HepG2 (cell line): Measurements from ENCODE around the gene TOMM6. TPM values are rescaled to one million over a fixed set of nuclear protein-coding genes. Genes with fewer than 3 reads are reported as not detected.

ENCODE experiments used
- ATAC-seq: fragments of 200-7000 bp; cut with Tn5 transposase; 3 replicates; pipeline ENCODE4 v1.9.1; 2020; ENCODE audit warnings: mild to moderate bottlenecking, moderate library complexity
- BruUV-seq: library from RNA; stranded (reverse); fragments of 400-500 nt; replicated peaks from 2 replicates; lab custom pipeline; 2021; lab: Mats Ljungman, UMichigan
- CTCF ChIA-PET: fragments of 300-600 bp; formaldehyde crosslinking; extraction: SDS; loops from one replicate; lab custom pipeline; 2021; ENCODE audit warnings: low total read pairs, inconsistent platforms, low intra/inter-chr PET ratio; lab: Yijun Ruan, JAX
- POLR2A ChIA-PET: fragments of 350-600 bp; sonication (Branson Sonifier 250); formaldehyde crosslinking; loops from one replicate; lab custom pipeline; 2020; ENCODE audit warnings: antibody characterized with exemption, inconsistent platforms; lab: Yijun Ruan, JAX
- DNase-seq: peaks from one replicate; pipeline ENCODE4 v3.0.0-alpha.2; 2015; ENCODE audit warnings: low spot score
- FAIRE-seq: peaks from 3 replicates; lab custom pipeline; 2011; peaks lifted over from hg19 to GRCh38; lab: Jason Lieb, UNC
- H2AFZ ChIP-seq: one replicate; pipeline ENCODE4 v1.6.1; 2011; ENCODE audit warnings: low read length, inconsistent platforms
- H3K27ac ChIP-seq: fragments of 300-600 bp; 3 replicates; pipeline ENCODE4 v1.8.0; 2011; ENCODE audit warnings: mixed run types, mild to moderate bottlenecking, mixed read lengths, low read length, inconsistent platforms; ENCODE audit not compliant: insufficient read depth; ENCODE audit errors: extremely low read length
- H3K27me3 ChIP-seq, 2 experiments: fragments of 200-600 bp in 1 of 2; 2 replicates in 1 of 2; 3 replicates in 1 of 2; pipeline versions ENCODE4 v1.6.0 to v1.8.0; 2011; ENCODE audit warnings: low read length in 2 of 2, mild to moderate bottlenecking in 2 of 2, moderate library complexity in 2 of 2, inconsistent platforms in 1 of 2; ENCODE audit not compliant: insufficient read depth in 2 of 2, control insufficient read depth in 1 of 2
- H3K36me3 ChIP-seq, 2 experiments: fragments of 200-600 bp in 1 of 2; replicated peaks in 1 of 2; 2 replicates in 1 of 2; 3 replicates in 1 of 2; pipeline versions ENCODE4 v1.5.1 to v1.8.0; 2011; ENCODE audit warnings: low read length in 2 of 2, inconsistent platforms in 1 of 2; ENCODE audit not compliant: insufficient read depth in 2 of 2, control insufficient read depth in 1 of 2
- H3K4me1 ChIP-seq: 2 replicates; pipeline ENCODE4 v1.5.1; 2012; ENCODE audit warnings: low read length, inconsistent platforms; ENCODE audit not compliant: insufficient read depth
- H3K4me2 ChIP-seq: 2 replicates; pipeline ENCODE4 v1.6.0; 2011; ENCODE audit warnings: low read depth, low read length, inconsistent platforms
- H3K4me3 ChIP-seq, 3 experiments: fragments of 200-600 bp in 1 of 3; sonication (generic), shearing (Covaris generic) in 1 of 3; replicated peaks in 1 of 3; 2 replicates each; pipeline ENCODE4 v1.5.1; 2011 to 2016; ENCODE audit warnings: low read length in 3 of 3, inconsistent platforms in 2 of 3, low read depth in 2 of 3, mild to moderate bottlenecking in 2 of 3, control low read depth in 1 of 3, mixed read lengths in 1 of 3; ENCODE audit not compliant: insufficient read depth in 1 of 3
- H3K79me2 ChIP-seq: one replicate; pipeline ENCODE4 v1.6.1; 2011; ENCODE audit warnings: low read length, inconsistent platforms; ENCODE audit not compliant: insufficient read depth
- H3K9ac ChIP-seq: 2 replicates; pipeline ENCODE4 v1.6.0; 2011; ENCODE audit warnings: mild to moderate bottlenecking, low read depth, low read length, inconsistent platforms; ENCODE audit not compliant: insufficient read depth
- H3K9me3 ChIP-seq: 2 replicates; pipeline ENCODE4 v1.5.1; 2012; ENCODE audit warnings: mild to moderate bottlenecking, low read length
- H4K20me1 ChIP-seq: 2 replicates; pipeline ENCODE4 v1.6.0; 2011; ENCODE audit warnings: inconsistent platforms, mild to moderate bottlenecking, low read length, moderate library complexity; ENCODE audit not compliant: insufficient read depth
- FOXA1 ChIP-seq, 2 experiments: fragments of 450-650 bp in 1 of 2; sonication (generic) in 1 of 2; formaldehyde crosslinking in 1 of 2; IDR thresholded peaks; 2 replicates each; pipeline versions ENCODE4 v1.4.0 to v1.6.1; 2016 to 2020; ENCODE audit warnings: missing genetic modification reagents in 1 of 2
- NR1H2 ChIP-seq: sonication (generic); formaldehyde crosslinking; IDR thresholded peaks from 2 replicates; pipeline ENCODE4 v1.8.1; 2022; ENCODE audit warnings: low read depth, missing genetic modification reagents, borderline replicate concordance
- SP4 ChIP-seq: sonication (generic); formaldehyde crosslinking; IDR thresholded peaks from 2 replicates; pipeline ENCODE4 v1.8.1; 2023; ENCODE audit warnings: mild to moderate bottlenecking, missing genetic modification reagents
- ZBTB7B ChIP-seq: sonication (generic); formaldehyde crosslinking; IDR thresholded peaks from 2 replicates; pipeline ENCODE4 v1.4.0; 2020; ENCODE audit warnings: missing genetic modification reagents
- ZNF18 ChIP-seq: sonication (generic); formaldehyde crosslinking; IDR thresholded peaks from 2 replicates; pipeline ENCODE4 v1.8.0; 2022; ENCODE audit warnings: mild to moderate bottlenecking, missing genetic modification reagents; ENCODE audit not compliant: insufficient replicate concordance
- ZNF274 ChIP-seq: sonication (generic); formaldehyde crosslinking; IDR thresholded peaks from 2 replicates; pipeline ENCODE4 v1.5.1; 2020; ENCODE audit warnings: mild to moderate bottlenecking, missing genetic modification reagents
- WGBS: methylation state at CpG from one replicate; pipeline ENCODE4 v1.1.6; 2017; ENCODE audit warnings: low lambda C conversion rate; 5-methylcytosine and 5-hydroxymethylcytosine counted together
- in situ Hi-C: cut with HindIII; loops from 2 replicates; pipeline ENCODE4 v1.10.0; 2017; ENCODE audit warnings: low pct_unique_long_range_greater_than_20kb; ENCODE audit not compliant: extremely low pct_ligation_motif_present
- intact Hi-C: fragments of 100-400 bp; cut with micrococcal nuclease; formaldehyde crosslinking; loops from one replicate; pipeline ENCODE4 v1.10.0; 2022; ENCODE audit not compliant: unreplicated experiment
- polyA plus RNA-seq, 8 experiments: library from polyadenylated mRNA; depleted of rRNA in 3 of 8; stranded (reverse) in 7 of 8; unstranded in 1 of 8; fragments of >200 nt; fragmentation: Illumina TruSeq in 4 of 8; extraction: Trizol in 4 of 8; gene quantifications; 2 replicates each; pipeline versions ENCODE4 v1.2.1 to v1.2.3, GENCODE V29; 2011 to 2016; ENCODE audit warnings: low read depth in 4 of 8, missing spikeins in 1 of 8, mixed read lengths in 1 of 8; ENCODE audit not compliant: insufficient read depth in 1 of 8
- total RNA-seq, 5 experiments: library from RNA; depleted of rRNA; stranded (reverse); fragments of >200 nt; fragmentation: Illumina TruSeq; extraction: Trizol; gene quantifications; 2 replicates each; pipeline ENCODE4 v1.2.3, GENCODE V29; 2016; ENCODE audit warnings: low read depth in 1 of 5

Gene TOMM6
- total and polyA plus RNA-seq, 2 of the 13 experiments (the other 11 are each of a cell fraction or from before 2014, with no cell fraction given) = 320 to 321 TPM

GRCh38 chr6:41781366-41781730, 6.1 kb upstream of the TOMM6 start:
- Histone ChIP-seq H4K20me1 (no peaks in the 10 kb centered on the region), H3K4me2 (peak overlapping the region; percentile 97), H3K9me3 (no peaks in the 10 kb centered on the region), H3K79me2 (peaks cover 4% of the 10 kb centered on the region), H3K4me3 (peak overlapping the region; percentile 82 to 93 (median 92)), H3K4me1 (peaks cover 33% of the 10 kb centered on the region), H3K9ac (peak overlapping the region; percentile 67), H2AFZ (no peak overlapping the region), H3K27ac (no peak overlapping the region), H3K36me3 (peaks cover 0 to 6% of the 10 kb centered on the region in 2 experiments; a peak in 2 of 5 replicates), H3K27me3 (no peaks in the 10 kb centered on the region; a peak in 2 of 5 replicates)
- ChIA-PET POLR2A (interaction anchor here (1.3 kb wide), 1 partner anchor 58 kb away, joined by 3 read pairs; no protein-coding TSS in a partner anchor), CTCF (interaction anchor here (2.1 kb wide), 1 partner anchor 263 kb away, joined by 24 read pairs; no protein-coding TSS in a partner anchor)
- ATAC-seq = no peak
- intact Hi-C loops (loop anchor here (5.0 kb wide), 1 partner anchor 156 kb away; no protein-coding TSS in a partner anchor), in situ Hi-C loops (loop anchor here (5.0 to 25.0 kb wide), 2 partner anchors 266 to 431 kb away; partner anchors contain the start of gene MRPS10)
- WGBS = 33% methylated on average over 3 of the region's 3 CpGs
- no peak for FAIRE-seq
- BruUV-seq = no TSS peak
- DNase-seq = no peak
- TF ChIP-seq ZNF274 (no peak), ZNF18 (CRISPR knock-in tag) (peak; percentile 88), ZBTB7B (CRISPR knock-in tag) (0 out of 2 replicates have a peak, but pooled peaks have one; percentile 3), FOXA1 (IDR thresholded peaks at IDR 0.05) (no peak), FOXA1 (CRISPR knock-in tag; IDR thresholded peaks at IDR 0.05) (0 out of 2 replicates have a peak, but pooled peaks have one; percentile 7), NR1H2 (CRISPR knock-in tag) (no peak), SP4 (CRISPR knock-in tag) (0 out of 2 replicates have a peak, but pooled peaks have one; percentile 40)
